ENCODE results near the gene CFL1. TPM values are rescaled to one million over a fixed set of nuclear protein-coding genes. Genes with fewer than 3 reads are reported as not detected.

CFL1 gene
- total and polyA plus RNA-seq, 2 experiments from 2014 or later = 974 to 2,660 TPM

DNA sequence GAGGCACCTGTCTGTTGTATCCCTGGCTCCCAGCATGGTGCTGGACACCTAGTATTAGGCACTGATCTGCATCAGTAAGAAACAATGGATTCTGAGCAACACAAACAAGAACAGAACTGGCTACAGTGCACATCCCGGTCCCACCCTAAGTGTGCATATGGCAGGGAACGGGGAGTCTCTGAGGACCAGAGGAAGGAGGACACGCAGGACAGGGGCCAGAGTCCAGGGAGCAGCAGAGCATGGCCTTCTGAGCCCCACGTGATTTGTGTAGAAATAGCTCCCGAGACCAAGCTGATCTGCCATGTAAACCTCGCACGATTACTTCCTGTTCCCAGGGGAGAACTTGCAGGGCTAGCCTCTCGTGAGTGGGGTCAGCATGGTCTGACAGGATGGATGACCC is 36.9 kb downstream of the CFL1 start:
- Histone ChIP-seq H3K9me3 (ENCODE audit: low read depth) (no peaks in the 10 kb centered on the region), H3K36me3 (no peaks in the 10 kb centered on the region), H3K4me1 (ENCODE audit: low read depth) (no peaks in the 10 kb centered on the region), H3K4me3 (no peak overlapping the region), H3K27ac (no peak overlapping the region), H3K27me3 (no peaks in the 10 kb centered on the region)
- TF ChIP-seq CTCF (IDR thresholded peaks at IDR 0.05; ENCODE audit: low read depth, low read length) = no peak
- DNase-seq (ENCODE audit: low read depth in 1 of 2, low spot score in 1 of 2) = no peak

GRCh38 chr11:65817835-65818680 is 39.9 kb downstream of the CFL1 start:
- TF ChIP-seq CTCF (IDR thresholded peaks at IDR 0.05; ENCODE audit: low read depth, low read length) = peak; percentile 92
- Histone ChIP-seq H3K9me3 (ENCODE audit: low read depth) (no peaks in the 10 kb centered on the region), H3K27me3 (no peaks in the 10 kb centered on the region), H3K4me3 (peak overlapping the region; percentile 48), H3K4me1 (ENCODE audit: low read depth) (no peaks in the 10 kb centered on the region), H3K36me3 (no peaks in the 10 kb centered on the region), H3K27ac (peak overlapping the region; percentile 31)
- DNase-seq (ENCODE audit: low read depth in 1 of 2, low spot score in 1 of 2) = peak; percentile 91 to 94

- no peak for TF ChIP-seq CTCF (IDR thresholded peaks at IDR 0.05; ENCODE audit: low read depth, low read length)
- no peak overlapping the region for H3K27ac ChIP-seq
- peak overlapping the region; percentile 48 for H3K4me3 ChIP-seq
- H3K27me3 ChIP-seq = no peaks in the 10 kb centered on the region
- DNase-seq (ENCODE audit: low read depth in 1 of 2, low spot score in 1 of 2) = peak in 1 of 2 donors; percentile 24
- H3K4me1 ChIP-seq (ENCODE audit: low read depth) = no peaks in the 10 kb centered on the region
- no peaks in the 10 kb centered on the region for H3K36me3 ChIP-seq
- H3K9me3 ChIP-seq (ENCODE audit: low read depth) = no peaks in the 10 kb centered on the region
Measured at GRCh38 chr11:65817312-65817834, 40.6 kb downstream of the CFL1 start.

DNA sequence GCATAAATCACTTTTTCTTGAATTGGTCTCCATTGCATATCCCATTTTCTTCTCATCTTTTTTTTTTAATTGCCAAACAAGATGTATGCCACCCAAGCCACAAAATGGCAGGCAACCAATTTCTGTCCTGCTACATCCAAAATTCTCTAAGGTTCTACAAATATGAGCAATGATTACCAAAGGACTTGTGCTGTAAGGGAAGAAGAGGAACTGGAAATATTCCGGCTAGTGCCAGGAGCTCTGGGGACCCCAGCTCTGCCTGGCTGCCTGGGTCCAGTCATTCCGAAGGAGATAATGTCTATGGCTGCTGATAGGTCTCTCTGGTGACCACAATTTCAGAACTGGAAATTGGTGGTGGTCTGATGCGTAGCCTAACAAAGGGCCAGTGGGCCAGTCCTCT is 41.3 kb downstream of the CFL1 start:
- H3K4me1 ChIP-seq (ENCODE audit: low read depth) = peaks cover 3% of the 10 kb centered on the region
- no peaks in the 10 kb centered on the region for H3K27me3 ChIP-seq
- H3K9me3 ChIP-seq (ENCODE audit: low read depth) = no peaks in the 10 kb centered on the region
- H3K36me3 ChIP-seq = no peaks in the 10 kb centered on the region
- no peak overlapping the region for H3K4me3 ChIP-seq
- DNase-seq (ENCODE audit: low read depth in 1 of 2, low spot score in 1 of 2) = no peak
- no peak for TF ChIP-seq CTCF (IDR thresholded peaks at IDR 0.05; ENCODE audit: low read depth, low read length)
- H3K27ac ChIP-seq = no peak overlapping the region

DNA sequence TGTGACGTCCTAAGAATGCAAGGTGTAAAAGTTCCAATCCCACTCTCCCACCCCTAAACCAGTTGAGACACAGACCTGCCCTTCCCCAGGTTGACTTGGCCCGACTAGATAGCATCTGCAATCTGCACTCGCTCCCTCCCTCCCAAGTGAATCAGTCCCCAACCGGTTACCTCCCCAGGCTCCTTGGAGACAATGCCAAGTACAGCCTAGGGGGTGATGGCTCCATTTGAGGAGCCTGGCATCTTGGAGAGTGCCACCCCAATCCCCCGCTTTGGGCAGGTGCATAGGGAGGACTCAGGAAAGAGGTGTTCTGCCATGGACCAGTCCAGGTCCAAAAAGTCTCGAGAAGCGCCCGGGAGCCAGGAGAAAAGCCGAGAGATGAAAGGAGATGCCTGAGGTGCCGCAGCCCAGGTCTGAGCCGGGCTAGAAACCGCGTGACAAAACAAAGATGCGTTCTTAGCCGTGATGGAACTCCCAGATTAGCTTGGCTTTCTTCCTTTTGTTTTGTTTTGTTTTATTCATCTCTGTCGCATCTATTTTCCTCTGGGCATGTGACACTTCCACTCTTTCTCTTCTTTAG is 42.9 kb downstream of the CFL1 start:
- Histone ChIP-seq H3K4me3 (no peak overlapping the region), H3K27me3 (no peaks in the 10 kb centered on the region), H3K27ac (no peak overlapping the region), H3K36me3 (no peaks in the 10 kb centered on the region), H3K4me1 (ENCODE audit: low read depth) (peaks cover 4% of the 10 kb centered on the region), H3K9me3 (ENCODE audit: low read depth) (no peaks in the 10 kb centered on the region)
- DNase-seq (ENCODE audit: low read depth in 1 of 2, low spot score in 1 of 2) = no peak
- TF ChIP-seq CTCF (IDR thresholded peaks at IDR 0.05; ENCODE audit: low read depth, low read length) = no peak

All from cardiac muscle cell (in vitro differentiated cells and primary cell).